Neural cell (in vitro differentiated cells): ENCODE data around the gene NF2. TPM values are rescaled to one million over a fixed set of nuclear protein-coding genes. Genes with fewer than 3 reads are reported as not detected.

Experiments
- H2AFZ ChIP-seq: fragments of 200-600, 300-800 bp; sonication (generic), shearing (Covaris generic); 2 replicates; pipeline ENCODE4 v1.6.0; 2014; ENCODE audit warnings: low read depth, mild to moderate bottlenecking, antibody characterized with exemption, low read length, moderate library complexity
- H3F3A ChIP-seq: fragments of 200-600 bp; shearing (Covaris generic); 2 replicates; pipeline ENCODE4 v1.6.1; 2016; ENCODE audit warnings: mild to moderate bottlenecking, moderate library complexity, mixed read lengths, antibody characterized with exemption, low read length; ENCODE audit not compliant: insufficient read depth, poor library complexity, severe bottlenecking
- H3K27ac ChIP-seq: fragments of 200-600, 300-800 bp; sonication (generic), shearing (Covaris generic); 2 replicates; pipeline ENCODE4 v1.5.1; 2014; ENCODE audit warnings: mild to moderate bottlenecking, low read length, moderate library complexity
- H3K27me3 ChIP-seq: fragments of 300-800, 200-600 bp; sonication (generic), shearing (Covaris generic); 2 replicates; pipeline ENCODE4 v1.6.0; 2014; ENCODE audit warnings: mild to moderate bottlenecking, low read depth, low read length, moderate library complexity; ENCODE audit not compliant: insufficient read depth
- H3K36me3 ChIP-seq: fragments of 300-800, 200-600 bp; sonication (generic), shearing (Covaris generic); 2 replicates; pipeline ENCODE4 v1.5.1; 2014; ENCODE audit warnings: mild to moderate bottlenecking, antibody characterized with exemption, low read length, moderate library complexity; ENCODE audit not compliant: insufficient read depth
- H3K4me2 ChIP-seq: fragments of 300-800, 200-600 bp; sonication (generic), shearing (Covaris generic); 2 replicates; pipeline ENCODE4 v1.6.0; 2014; ENCODE audit warnings: mild to moderate bottlenecking, low read length
- H3K4me3 ChIP-seq: fragments of 300-800, 200-600 bp; sonication (generic), shearing (Covaris generic); 2 replicates; pipeline ENCODE4 v1.5.1; 2014; ENCODE audit warnings: mild to moderate bottlenecking, low read length, moderate library complexity
- H3K79me2 ChIP-seq: fragments of 200-600 bp; shearing (Covaris generic); replicated peaks from 2 replicates; pipeline ENCODE4 v1.6.0; 2014; ENCODE audit warnings: mild to moderate bottlenecking, low read length, moderate library complexity; ENCODE audit not compliant: insufficient read depth
- H3K9ac ChIP-seq: fragments of 300-800, 200-600 bp; sonication (generic), shearing (Covaris generic); 2 replicates; pipeline ENCODE4 v1.6.1; 2016; ENCODE audit warnings: mild to moderate bottlenecking, low read length, mixed read lengths
- H3K9me2 ChIP-seq: fragments of 200-600 bp; shearing (Covaris generic); 2 replicates; pipeline ENCODE4 v1.6.1; 2016; ENCODE audit warnings: mild to moderate bottlenecking, low read length, mixed read lengths; ENCODE audit not compliant: insufficient read depth
- H3K9me3 ChIP-seq: fragments of 200-600, 300-800 bp; sonication (generic), shearing (Covaris generic); 2 replicates; pipeline ENCODE4 v1.6.1; 2016; ENCODE audit warnings: mild to moderate bottlenecking, mixed run types, low read length, moderate library complexity, mixed read lengths
- H4K20me1 ChIP-seq: fragments of 200-600 bp; shearing (Covaris generic); 2 replicates; pipeline ENCODE4 v1.6.1; 2016; ENCODE audit warnings: mild to moderate bottlenecking, mixed run types; ENCODE audit not compliant: insufficient read depth
- CTCF ChIP-seq: fragments of 450-650 bp; IDR thresholded peaks from 2 replicates; pipeline ENCODE4 v1.5.1; 2014; ENCODE audit warnings: antibody characterized with exemption, mild to moderate bottlenecking, moderate library complexity; ENCODE audit not compliant: poor library complexity, severe bottlenecking
- EP300 ChIP-seq: fragments of 450-650 bp; conservative IDR thresholded peaks from 2 replicates; pipeline ENCODE4 v1.6.1; 2014; ENCODE audit warnings: antibody characterized with exemption, mild to moderate bottlenecking, moderate library complexity; ENCODE audit not compliant: poor library complexity, severe bottlenecking
- EZH2 ChIP-seq: fragments of 200-600, 300-800 bp; shearing (Covaris generic), sonication (generic); IDR thresholded peaks from 2 replicates; pipeline ENCODE4 v1.6.1; 2014; ENCODE audit warnings: antibody characterized with exemption, low read length, borderline replicate concordance, mild to moderate bottlenecking; ENCODE audit not compliant: insufficient read depth, poor library complexity, severe bottlenecking
- MXI1 ChIP-seq: fragments of 450-650 bp; conservative IDR thresholded peaks from 2 replicates; pipeline ENCODE4 v1.6.1; 2014; ENCODE audit warnings: antibody characterized with exemption, mild to moderate bottlenecking; ENCODE audit not compliant: poor library complexity, severe bottlenecking
- RAD21 ChIP-seq: fragments of 450-650 bp; conservative IDR thresholded peaks from 2 replicates; pipeline ENCODE4 v1.6.1; 2014; ENCODE audit warnings: antibody characterized with exemption, mild to moderate bottlenecking, moderate library complexity
- REST ChIP-seq: IDR thresholded peaks from 2 replicates; pipeline ENCODE4 v1.6.1; 2012; ENCODE audit warnings: borderline replicate concordance
- SMC3 ChIP-seq: fragments of 450-650 bp; conservative IDR thresholded peaks from 2 replicates; pipeline ENCODE4 v1.6.1; 2014; ENCODE audit warnings: antibody characterized with exemption, mild to moderate bottlenecking, moderate library complexity; ENCODE audit not compliant: poor library complexity
- TAF1 ChIP-seq: IDR thresholded peaks from 2 replicates; pipeline ENCODE4 v1.6.1; 2012; ENCODE audit warnings: low read depth
- polyA plus RNA-seq: library from polyadenylated mRNA; depleted of rRNA; stranded (reverse); fragments of >200 nt; gene quantifications from 2 replicates; pipeline ENCODE4 v1.2.3, GENCODE V29; 2014

The NF2 gene
- polyA plus RNA-seq, 1 donor from 2014 or later = 18.7 TPM

- H3K36me3 ChIP-seq = no peaks in the 10 kb centered on the region
- H3K4me3 ChIP-seq = no peak overlapping the region
- no peaks in the 10 kb centered on the region for H3K9me2 ChIP-seq
- no peak for TF ChIP-seq CTCF
- TF ChIP-seq SMC3 = no peak
- TF ChIP-seq REST = no peak
- no peak for TF ChIP-seq RAD21
- H4K20me1 ChIP-seq = no peaks in the 10 kb centered on the region
- no peak overlapping the region for H3K9ac ChIP-seq
- no peak overlapping the region for H3K27ac ChIP-seq
- no peaks in the 10 kb centered on the region for H3F3A ChIP-seq
- no peaks in the 10 kb centered on the region for H3K27me3 ChIP-seq
- H3K4me2 ChIP-seq = no peak overlapping the region
- no peaks in the 10 kb centered on the region for H3K9me3 ChIP-seq
- no peak overlapping the region for H2AFZ ChIP-seq
- H3K79me2 ChIP-seq = no peaks in the 10 kb centered on the region
These were observed 129.4 kb downstream of the NF2 start for GRCh38 chr22:29732883-29733282.

GRCh38 chr22:29733362-29734201 is 130.1 kb downstream of the NF2 start:
- Histone ChIP-seq H3K9ac (no peak overlapping the region), H3K36me3 (no peaks in the 10 kb centered on the region), H3K27ac (no peak overlapping the region), H4K20me1 (no peaks in the 10 kb centered on the region), H3K27me3 (no peaks in the 10 kb centered on the region), H3K79me2 (no peaks in the 10 kb centered on the region), H3K9me3 (no peaks in the 10 kb centered on the region), H3K9me2 (no peaks in the 10 kb centered on the region), H3F3A (no peaks in the 10 kb centered on the region), H2AFZ (no peak overlapping the region), H3K4me2 (no peak overlapping the region), H3K4me3 (no peak overlapping the region)
- TF ChIP-seq TAF1 (no peak), EZH2 (no peak), SMC3 (no peak), RAD21 (no peak), MXI1 (no peak), CTCF (no peak), REST (no peak), EP300 (no peak)
